HCT116 (cell line): ENCODE measurements around the gene RHOT1. TPM values are rescaled to one million over a fixed set of nuclear protein-coding genes. Genes with fewer than 3 reads are reported as not detected.

ENCODE experiments used
- ATAC-seq: fragments of 200-7000 bp; cut with Tn5 transposase; 2 replicates; pipeline ENCODE4 v1.9.1; 2020; ENCODE audit warnings: mild to moderate bottlenecking, moderate library complexity
- BruUV-seq: library from RNA; stranded (reverse); fragments of 400-500 nt; replicated peaks from 2 replicates; lab custom pipeline; 2021; lab: Mats Ljungman, UMichigan
- CTCF ChIA-PET: fragments of 300-600 bp; sonication (Branson Sonifier 250); formaldehyde crosslinking; loops from one replicate; lab custom pipeline; 2021; ENCODE audit warnings: antibody characterized with exemption; lab: Charles Lee
- POLR2A ChIA-PET: fragments of 300-600, 350-600 bp; sonication (Branson Sonifier 250); formaldehyde crosslinking; loops from one replicate; lab custom pipeline; 2021; ENCODE audit warnings: antibody characterized with exemption; lab: Charles Lee
- RAD21 ChIA-PET, 2 experiments: fragments of 300-600 bp; sonication (Branson Sonifier 250); formaldehyde crosslinking; loops; one replicate each; lab custom pipeline; 2023; ENCODE audit warnings: low total read pairs in 2 of 2; ENCODE audit not compliant: uncharacterized antibody in 2 of 2, unreplicated experiment in 2 of 2, low non-redundant PET in 1 of 2; lab: Charles Lee
- DNase-seq: peaks from one replicate; pipeline ENCODE4 v3.0.0-alpha.2; 2010; ENCODE audit warnings: low read depth, low spot score
- H2AFZ ChIP-seq: fragments of 200-600 bp; shearing (Covaris generic), sonication (generic); 2 replicates; pipeline ENCODE4 v1.6.1; 2017; ENCODE audit warnings: low read depth, mixed run types, mixed read lengths, antibody characterized with exemption, low read length; ENCODE audit not compliant: poor library complexity, severe bottlenecking
- H3K27ac ChIP-seq: 2 replicates; pipeline ENCODE4 v1.5.1; 2012; ENCODE audit warnings: low read depth, low read length
- H3K27me3 ChIP-seq: fragments of 200-600 bp; sonication (generic); 2 replicates; pipeline ENCODE4 v1.6.1; 2016; ENCODE audit warnings: mixed run types, low read length, mixed read lengths; ENCODE audit not compliant: insufficient read depth
- H3K36me3 ChIP-seq, 2 experiments: fragments of 200-500 bp in 1 of 2; fragments of 200-600 bp in 1 of 2; sonication (Bioruptor generic) in 1 of 2; sonication (generic) in 1 of 2; 2 replicates each; pipeline versions ENCODE4 v1.5.1 to v1.6.1; 2014 to 2016; ENCODE audit warnings: low read length in 2 of 2, inconsistent platforms in 1 of 2, mixed read lengths in 1 of 2, mixed run types in 1 of 2; ENCODE audit not compliant: insufficient read depth in 2 of 2, control insufficient read depth in 1 of 2
- H3K4me1 ChIP-seq, 2 experiments: fragments of 200-600 bp in 1 of 2; sonication (generic) in 1 of 2; 2 replicates each; pipeline versions ENCODE4 v1.5.1 to v1.6.1; 2012 to 2017; ENCODE audit warnings: low read length in 2 of 2, inconsistent platforms in 1 of 2, mild to moderate bottlenecking in 1 of 2, mixed read lengths in 1 of 2, mixed run types in 1 of 2, moderate library complexity in 1 of 2; ENCODE audit not compliant: insufficient read depth in 2 of 2, control insufficient read depth in 1 of 2
- H3K4me2 ChIP-seq: fragments of 200-600 bp; sonication (generic); 2 replicates; pipeline ENCODE4 v1.6.1; 2017; ENCODE audit warnings: mixed run types, low read length, mixed read lengths
- H3K4me3 ChIP-seq, 2 experiments: fragments of 200-600 bp in 1 of 2; sonication (generic) in 1 of 2; replicated peaks in 1 of 2; 2 replicates each; pipeline ENCODE4 v1.5.1; 2011 to 2016; ENCODE audit warnings: low read length in 2 of 2, control low read depth in 1 of 2, low read depth in 1 of 2, mild to moderate bottlenecking in 1 of 2, mixed read lengths in 1 of 2, mixed run types in 1 of 2
- H3K79me2 ChIP-seq: fragments of 200-600 bp; sonication (generic); 2 replicates; pipeline ENCODE4 v1.6.1; 2017; ENCODE audit warnings: mild to moderate bottlenecking, mixed run types, low read length, moderate library complexity, mixed read lengths; ENCODE audit not compliant: insufficient read depth
- H3K9ac ChIP-seq: fragments of 200-600 bp; sonication (generic); 2 replicates; pipeline ENCODE4 v1.6.1; 2016; ENCODE audit warnings: low read length, mixed read lengths
- H3K9me2 ChIP-seq: fragments of 200-600 bp; sonication (generic), shearing (Covaris generic); 2 replicates; pipeline ENCODE4 v1.6.1; 2017; ENCODE audit warnings: mixed run types, mild to moderate bottlenecking, moderate library complexity; ENCODE audit not compliant: insufficient read depth
- H3K9me3 ChIP-seq, 2 experiments: fragments of 200-500 bp in 1 of 2; fragments of 200-600 bp in 1 of 2; sonication (Bioruptor generic) in 1 of 2; sonication (generic) in 1 of 2; 2 replicates each; pipeline ENCODE4 v1.6.1; 2014 to 2017; ENCODE audit warnings: low read length in 2 of 2, mixed read lengths in 2 of 2, inconsistent platforms in 1 of 2, low read depth in 1 of 2, mild to moderate bottlenecking in 1 of 2, mixed run types in 1 of 2, moderate library complexity in 1 of 2; ENCODE audit not compliant: control insufficient read depth in 1 of 2, insufficient read depth in 1 of 2
- H4K20me1 ChIP-seq: fragments of 200-600 bp; sonication (generic), shearing (Covaris generic); 2 replicates; pipeline ENCODE4 v1.6.1; 2017; ENCODE audit warnings: mixed run types, mild to moderate bottlenecking, moderate library complexity; ENCODE audit not compliant: insufficient read depth
- CBX3 ChIP-seq: IDR thresholded peaks from 2 replicates; pipeline ENCODE4 v1.6.1; 2012; ENCODE audit warnings: low read depth
- CEBPB ChIP-seq: IDR thresholded peaks from 2 replicates; pipeline ENCODE4 v1.6.1; 2012; ENCODE audit warnings: low read depth
- ELF1 ChIP-seq: IDR thresholded peaks from 2 replicates; pipeline ENCODE4 v1.6.1; 2012; ENCODE audit warnings: low read depth, borderline replicate concordance
- EZH2 ChIP-seq: fragments of 200-600 bp; sonication (generic); IDR thresholded peaks from 2 replicates; pipeline ENCODE4 v1.6.1; 2017; ENCODE audit warnings: antibody characterized with exemption, mixed run types
- EZH2phosphoT487 ChIP-seq: fragments of 200-600 bp; IDR thresholded peaks from 2 replicates; pipeline ENCODE4 v1.6.1; 2018; ENCODE audit warnings: antibody characterized with exemption, borderline replicate concordance
- FOSL1 ChIP-seq: IDR thresholded peaks from 2 replicates; pipeline ENCODE4 v1.6.1; 2012; ENCODE audit warnings: low read depth
- JUND ChIP-seq: IDR thresholded peaks from 2 replicates; pipeline ENCODE4 v1.6.1; 2012
- POLR2A ChIP-seq: IDR thresholded peaks from 2 replicates; pipeline ENCODE4 v1.7.0; 2011; ENCODE audit warnings: borderline replicate concordance; ENCODE audit not compliant: insufficient read depth, insufficient read length; ENCODE audit errors: extremely low read depth
- POLR2AphosphoS5 ChIP-seq: IDR thresholded peaks from 2 replicates; pipeline ENCODE4 v1.6.1; 2011; ENCODE audit warnings: mild to moderate bottlenecking, low read depth, low read length, moderate library complexity
- RAD21 ChIP-seq: IDR thresholded peaks from 2 replicates; pipeline ENCODE4 v1.6.1; 2012; ENCODE audit warnings: low read depth, mild to moderate bottlenecking
- SIN3A ChIP-seq: IDR thresholded peaks from 2 replicates; pipeline ENCODE4 v1.6.1; 2012; ENCODE audit warnings: low read depth
- SP1 ChIP-seq: IDR thresholded peaks from 2 replicates; pipeline ENCODE4 v1.6.1; 2012; ENCODE audit warnings: low read depth
- SRF ChIP-seq: IDR thresholded peaks from 2 replicates; pipeline ENCODE4 v1.6.1; 2012; ENCODE audit warnings: low read depth
- YY1 ChIP-seq: IDR thresholded peaks from 2 replicates; pipeline ENCODE4 v1.6.1; 2011; ENCODE audit warnings: low read length, low read depth, moderate library complexity, mild to moderate bottlenecking; ENCODE audit not compliant: insufficient replicate concordance; ENCODE audit errors: extremely low read depth
- ZFX ChIP-seq: fragments of 450-650 bp; IDR thresholded peaks from 2 replicates; pipeline ENCODE4 v1.6.1; 2017
- ZNF274 ChIP-seq: fragments of 200-500 bp; sonication (Bioruptor generic); IDR thresholded peaks from 2 replicates; pipeline ENCODE4 v1.6.1; 2014; ENCODE audit warnings: mild to moderate bottlenecking, low read depth, low read length, inconsistent platforms
- intact Hi-C: fragments of 100-400 bp; cut with micrococcal nuclease; formaldehyde crosslinking; loops from 2 replicates; pipeline ENCODE4 v1.10.0; 2022
- total RNA-seq: library from RNA; stranded (reverse); gene quantifications from one replicate; pipeline ENCODE4 v1.2.1, GENCODE V29; 2021; ENCODE audit not compliant: unreplicated experiment
- TF ChIP-seq, protein P1 (sequence below): IDR thresholded peaks from 2 replicates; pipeline ENCODE4 v1.6.1; 2011; ENCODE audit warnings: mild to moderate bottlenecking, low read length, moderate library complexity; ENCODE audit not compliant: insufficient replicate concordance; ENCODE audit errors: extremely low read depth
- TF ChIP-seq, protein P2 (sequence below): IDR thresholded peaks from 2 replicates; pipeline ENCODE4 v1.6.1; 2012
- TF ChIP-seq, protein P3 (sequence below), 3 experiments: fragments of 200-600 bp in 1 of 3; sonication (generic) in 1 of 3; IDR thresholded peaks in 2 of 3; conservative IDR thresholded peaks in 1 of 3; 2 replicates each; pipeline ENCODE4 v1.5.1; 2012 to 2017; ENCODE audit warnings: low read depth in 2 of 3, low read length in 2 of 3, antibody characterized with exemption in 1 of 3, borderline replicate concordance in 1 of 3, control low read depth in 1 of 3, mild to moderate bottlenecking in 1 of 3, mixed read lengths in 1 of 3, mixed run types in 1 of 3, moderate library complexity in 1 of 3; ENCODE audit not compliant: insufficient read depth in 1 of 3

The RHOT1 gene
- total RNA-seq, 1 experiment from 2014 or later, result 33.3 TPM

DNA sequence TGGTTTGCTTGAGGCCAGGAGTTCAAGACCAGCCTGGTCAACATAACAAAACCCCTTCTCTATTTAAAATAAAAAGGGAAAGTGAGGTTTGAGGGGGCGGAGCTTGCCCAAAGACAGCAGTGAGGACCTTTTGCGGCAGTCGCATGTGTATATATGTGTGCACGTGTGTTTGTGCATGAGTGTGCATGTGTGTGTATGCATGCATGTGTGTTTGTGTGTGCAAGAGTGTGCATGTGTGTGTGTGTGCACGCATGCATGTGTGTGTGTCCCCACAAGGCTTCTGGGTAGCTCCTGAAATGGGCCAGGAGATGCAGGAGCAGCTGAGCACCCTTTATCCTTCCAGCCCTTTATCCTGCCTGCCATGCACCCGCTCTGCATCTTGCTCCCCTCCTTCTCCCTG is 132.3 kb downstream of the RHOT1 start:
- Histone ChIP-seq H2AFZ (no peak overlapping the region), H3K9me2 (no peaks in the 10 kb centered on the region)
- POLR2A ChIA-PET, result no interaction called here

More for the DNA sequence above, 132.3 kb downstream of the RHOT1 start:
- no peaks in the 10 kb centered on the region for H3K9me3 ChIP-seq
- ATAC-seq (peak; percentile 45), DNase-seq (no peak)
- H4K20me1 ChIP-seq, result no peaks in the 10 kb centered on the region
- H3K36me3 ChIP-seq, result no peaks in the 10 kb centered on the region
- H3K9ac ChIP-seq, result 0 out of 2 replicates have a peak overlapping the region, but pooled peaks have one; percentile 18
- H3K4me3 ChIP-seq, result no peak overlapping the region
- CTCF ChIA-PET, result no interaction called here
- no TSS peak for BruUV-seq
- H3K4me1 ChIP-seq, result peaks cover 9 to 31% of the 10 kb centered on the region in 2 experiments
- TF ChIP-seq RAD21 (no peak), ZNF274 (no peak), ZFX (no peak), SP1 (no peak), CEBPB (no peak), SIN3A (no peak), ELF1 (no peak), POLR2A (no peak), EZH2phosphoT487 (no peak), SRF (no peak), FOSL1 (no peak), CBX3 (no peak), EZH2 (no peak), POLR2AphosphoS5 (no peak), YY1 (no peak), JUND (no peak)
- TF ChIP-seq, protein P1, sequence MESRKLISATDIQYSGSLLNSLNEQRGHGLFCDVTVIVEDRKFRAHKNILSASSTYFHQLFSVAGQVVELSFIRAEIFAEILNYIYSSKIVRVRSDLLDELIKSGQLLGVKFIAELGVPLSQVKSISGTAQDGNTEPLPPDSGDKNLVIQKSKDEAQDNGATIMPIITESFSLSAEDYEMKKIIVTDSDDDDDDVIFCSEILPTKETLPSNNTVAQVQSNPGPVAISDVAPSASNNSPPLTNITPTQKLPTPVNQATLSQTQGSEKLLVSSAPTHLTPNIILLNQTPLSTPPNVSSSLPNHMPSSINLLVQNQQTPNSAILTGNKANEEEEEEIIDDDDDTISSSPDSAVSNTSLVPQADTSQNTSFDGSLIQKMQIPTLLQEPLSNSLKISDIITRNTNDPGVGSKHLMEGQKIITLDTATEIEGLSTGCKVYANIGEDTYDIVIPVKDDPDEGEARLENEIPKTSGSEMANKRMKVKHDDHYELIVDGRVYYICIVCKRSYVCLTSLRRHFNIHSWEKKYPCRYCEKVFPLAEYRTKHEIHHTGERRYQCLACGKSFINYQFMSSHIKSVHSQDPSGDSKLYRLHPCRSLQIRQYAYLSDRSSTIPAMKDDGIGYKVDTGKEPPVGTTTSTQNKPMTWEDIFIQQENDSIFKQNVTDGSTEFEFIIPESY, result no peak
- TF ChIP-seq, protein P2, sequence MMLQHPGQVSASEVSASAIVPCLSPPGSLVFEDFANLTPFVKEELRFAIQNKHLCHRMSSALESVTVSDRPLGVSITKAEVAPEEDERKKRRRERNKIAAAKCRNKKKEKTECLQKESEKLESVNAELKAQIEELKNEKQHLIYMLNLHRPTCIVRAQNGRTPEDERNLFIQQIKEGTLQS, result no peak
- TF ChIP-seq, protein P3, sequence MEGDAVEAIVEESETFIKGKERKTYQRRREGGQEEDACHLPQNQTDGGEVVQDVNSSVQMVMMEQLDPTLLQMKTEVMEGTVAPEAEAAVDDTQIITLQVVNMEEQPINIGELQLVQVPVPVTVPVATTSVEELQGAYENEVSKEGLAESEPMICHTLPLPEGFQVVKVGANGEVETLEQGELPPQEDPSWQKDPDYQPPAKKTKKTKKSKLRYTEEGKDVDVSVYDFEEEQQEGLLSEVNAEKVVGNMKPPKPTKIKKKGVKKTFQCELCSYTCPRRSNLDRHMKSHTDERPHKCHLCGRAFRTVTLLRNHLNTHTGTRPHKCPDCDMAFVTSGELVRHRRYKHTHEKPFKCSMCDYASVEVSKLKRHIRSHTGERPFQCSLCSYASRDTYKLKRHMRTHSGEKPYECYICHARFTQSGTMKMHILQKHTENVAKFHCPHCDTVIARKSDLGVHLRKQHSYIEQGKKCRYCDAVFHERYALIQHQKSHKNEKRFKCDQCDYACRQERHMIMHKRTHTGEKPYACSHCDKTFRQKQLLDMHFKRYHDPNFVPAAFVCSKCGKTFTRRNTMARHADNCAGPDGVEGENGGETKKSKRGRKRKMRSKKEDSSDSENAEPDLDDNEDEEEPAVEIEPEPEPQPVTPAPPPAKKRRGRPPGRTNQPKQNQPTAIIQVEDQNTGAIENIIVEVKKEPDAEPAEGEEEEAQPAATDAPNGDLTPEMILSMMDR (IDR thresholded peaks at IDR 0.05 in 2 of 3, conservative IDR thresholded peaks at IDR 0.05 in 1 of 3; ENCODE audit: borderline replicate concordance in 1 of 3, insufficient read depth in 1 of 3, low read depth in 2 of 3, low read length in 2 of 3), result no peak
- TF ChIP-seq, all 23 proteins: peak for 0
- peak overlapping the region; percentile 56 for H3K4me2 ChIP-seq
- intact Hi-C loops, result no loop called here
- RAD21 ChIA-PET, result no interaction called here
- 0 out of 2 replicates have a peak overlapping the region, but pooled peaks have one; percentile 37 for H3K27ac ChIP-seq
- H3K79me2 ChIP-seq, result no peaks in the 10 kb centered on the region
- no peaks in the 10 kb centered on the region for H3K27me3 ChIP-seq
